ENCODE data around the gene ITGB1BP1. TPM values are rescaled to one million over a fixed set of nuclear protein-coding genes. Genes with fewer than 3 reads are reported as not detected.

Gene ITGB1BP1
- total RNA-seq, 1 donor from 2014 or later, result 98.0 TPM

DNA sequence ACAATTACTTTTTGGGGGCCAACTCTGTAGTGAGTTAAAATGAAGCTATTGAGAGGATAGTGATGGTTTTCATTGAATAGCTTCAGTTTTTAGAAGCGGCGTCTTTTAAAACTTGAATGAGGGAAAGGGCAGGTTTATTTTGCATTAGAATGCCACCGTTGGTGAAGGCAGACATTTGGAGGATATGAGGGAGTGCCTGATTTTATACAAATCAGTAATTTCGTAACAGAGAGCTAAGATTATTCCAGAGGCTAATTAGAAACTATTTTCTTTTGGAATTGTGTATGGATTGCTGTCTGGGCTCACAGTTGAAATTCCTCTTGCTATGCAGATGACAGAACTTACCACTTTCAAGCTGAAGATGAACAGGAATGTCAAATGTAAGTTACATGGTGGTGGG, 67.6 kb downstream of the ITGB1BP1 start:
- no peak overlapping the region for H3K27ac Mint-ChIP-seq (ENCODE audit: unreplicated experiment)
- H3K27me3 Mint-ChIP-seq (ENCODE audit: unreplicated experiment), result no peaks in the 10 kb centered on the region
- no peak overlapping the region for H3K4me3 Mint-ChIP-seq (ENCODE audit: unreplicated experiment)
- TF ChIP-seq, protein P1, sequence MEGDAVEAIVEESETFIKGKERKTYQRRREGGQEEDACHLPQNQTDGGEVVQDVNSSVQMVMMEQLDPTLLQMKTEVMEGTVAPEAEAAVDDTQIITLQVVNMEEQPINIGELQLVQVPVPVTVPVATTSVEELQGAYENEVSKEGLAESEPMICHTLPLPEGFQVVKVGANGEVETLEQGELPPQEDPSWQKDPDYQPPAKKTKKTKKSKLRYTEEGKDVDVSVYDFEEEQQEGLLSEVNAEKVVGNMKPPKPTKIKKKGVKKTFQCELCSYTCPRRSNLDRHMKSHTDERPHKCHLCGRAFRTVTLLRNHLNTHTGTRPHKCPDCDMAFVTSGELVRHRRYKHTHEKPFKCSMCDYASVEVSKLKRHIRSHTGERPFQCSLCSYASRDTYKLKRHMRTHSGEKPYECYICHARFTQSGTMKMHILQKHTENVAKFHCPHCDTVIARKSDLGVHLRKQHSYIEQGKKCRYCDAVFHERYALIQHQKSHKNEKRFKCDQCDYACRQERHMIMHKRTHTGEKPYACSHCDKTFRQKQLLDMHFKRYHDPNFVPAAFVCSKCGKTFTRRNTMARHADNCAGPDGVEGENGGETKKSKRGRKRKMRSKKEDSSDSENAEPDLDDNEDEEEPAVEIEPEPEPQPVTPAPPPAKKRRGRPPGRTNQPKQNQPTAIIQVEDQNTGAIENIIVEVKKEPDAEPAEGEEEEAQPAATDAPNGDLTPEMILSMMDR (IDR thresholded peaks at IDR 0.05), result no peak
- H3K9me3 Mint-ChIP-seq (ENCODE audit: unreplicated experiment), result no peaks in the 10 kb centered on the region
- H3K36me3 Mint-ChIP-seq (ENCODE audit: unreplicated experiment), result peaks cover 59% of the 10 kb centered on the region
- H3K4me1 Mint-ChIP-seq (ENCODE audit: unreplicated experiment), result peaks cover 11% of the 10 kb centered on the region
- DNase-seq (ENCODE audit: extremely low spot score, unreplicated experiment), result no peak

DNA sequence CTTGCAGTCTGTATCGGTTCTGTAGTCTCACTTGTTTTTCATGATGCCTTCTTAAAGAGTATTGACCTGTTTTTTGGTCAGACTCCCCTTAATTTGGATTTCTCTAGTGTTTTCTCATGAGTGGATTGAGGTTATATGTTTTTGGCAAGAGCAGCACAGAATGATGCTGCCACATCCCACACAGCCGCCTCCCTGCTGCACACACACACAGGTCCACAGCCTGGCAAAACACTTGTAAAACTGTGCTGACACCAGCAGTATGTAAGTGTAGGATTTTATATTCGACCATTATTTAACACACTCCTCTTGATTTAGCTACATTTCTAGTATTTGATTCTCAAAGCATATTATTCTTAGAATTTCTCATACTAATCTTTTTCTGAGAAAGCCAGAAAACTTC, 68.1 kb downstream of the ITGB1BP1 start:
- Mint-ChIP-seq H3K4me1 (ENCODE audit: unreplicated experiment) (peaks cover 8% of the 10 kb centered on the region), H3K27ac (ENCODE audit: unreplicated experiment) (no peak overlapping the region), H3K9me3 (ENCODE audit: unreplicated experiment) (no peaks in the 10 kb centered on the region), H3K27me3 (ENCODE audit: unreplicated experiment) (no peaks in the 10 kb centered on the region), H3K4me3 (ENCODE audit: unreplicated experiment) (no peak overlapping the region), H3K36me3 (ENCODE audit: unreplicated experiment) (peaks cover 60% of the 10 kb centered on the region)
- no peak for DNase-seq (ENCODE audit: extremely low spot score, unreplicated experiment)
- TF ChIP-seq, protein P1 (IDR thresholded peaks at IDR 0.05), result no peak

DNA sequence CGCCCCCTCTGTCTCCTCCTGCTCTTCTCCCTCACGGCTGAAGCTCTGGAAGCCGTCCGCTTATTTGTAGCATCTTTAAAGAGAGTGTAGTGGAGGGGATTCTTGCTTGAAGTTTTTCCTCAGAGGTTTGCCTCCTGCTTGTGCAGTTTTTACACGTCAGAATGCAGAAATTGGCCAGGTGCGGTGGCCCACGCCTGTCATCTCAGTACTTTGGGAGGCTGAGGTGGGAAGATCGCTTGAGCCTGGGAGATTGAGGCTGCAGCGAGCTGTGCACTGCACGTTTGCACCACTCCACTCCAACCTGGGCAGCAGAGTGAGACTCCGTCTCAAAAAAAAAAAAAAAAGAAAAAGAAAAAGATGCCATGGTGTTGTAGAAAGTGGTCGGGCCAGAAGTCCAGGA, 69.0 kb downstream of the ITGB1BP1 start:
- Mint-ChIP-seq H3K27ac (ENCODE audit: unreplicated experiment) (no peak overlapping the region), H3K4me1 (ENCODE audit: unreplicated experiment) (peaks cover 6% of the 10 kb centered on the region), H3K9me3 (ENCODE audit: unreplicated experiment) (no peaks in the 10 kb centered on the region), H3K4me3 (ENCODE audit: unreplicated experiment) (no peak overlapping the region), H3K27me3 (ENCODE audit: unreplicated experiment) (no peaks in the 10 kb centered on the region), H3K36me3 (ENCODE audit: unreplicated experiment) (peaks cover 62% of the 10 kb centered on the region)
- TF ChIP-seq, protein P1 (IDR thresholded peaks at IDR 0.05), result no peak
- no peak for DNase-seq (ENCODE audit: extremely low spot score, unreplicated experiment)

Other genes starting within 250 kb of the ITGB1BP1 start
- 91.0 and 94.7 TPM in 2 replicates for gene ASAP2, start 216.7 kb downstream of the ITGB1BP1 start, total RNA-seq
- gene CPSF3, start 126 bp upstream of the ITGB1BP1 start, total RNA-seq, result 27.7 and 28.8 TPM in 2 replicates
- 68.7 and 71.6 TPM in 2 replicates for gene IAH1, start 51.0 kb upstream of the ITGB1BP1 start, total RNA-seq
- gene ADAM17, start 132.3 kb upstream of the ITGB1BP1 start, total RNA-seq, result 36.4 and 42.2 TPM in 2 replicates
- gene YWHAQ, start 207.5 kb upstream of the ITGB1BP1 start, total RNA-seq, result 296 and 307 TPM in 2 replicates

Measured in osteocyte (in vitro differentiated cells).